ENCODE measurements around the gene TSPAN33. TPM values are rescaled to one million over a fixed set of nuclear protein-coding genes. Genes with fewer than 3 reads are reported as not detected.
A peak's percentile ranks its signal among the peaks of the same experiment; 100 is the strongest.

TSPAN33 gene
- total and polyA plus RNA-seq, 10 of the 15 experiments (the other 5 are each of a cell fraction or from before 2014, with no cell fraction given): 12.0 to 123 (median 86.3) TPM

DNA sequence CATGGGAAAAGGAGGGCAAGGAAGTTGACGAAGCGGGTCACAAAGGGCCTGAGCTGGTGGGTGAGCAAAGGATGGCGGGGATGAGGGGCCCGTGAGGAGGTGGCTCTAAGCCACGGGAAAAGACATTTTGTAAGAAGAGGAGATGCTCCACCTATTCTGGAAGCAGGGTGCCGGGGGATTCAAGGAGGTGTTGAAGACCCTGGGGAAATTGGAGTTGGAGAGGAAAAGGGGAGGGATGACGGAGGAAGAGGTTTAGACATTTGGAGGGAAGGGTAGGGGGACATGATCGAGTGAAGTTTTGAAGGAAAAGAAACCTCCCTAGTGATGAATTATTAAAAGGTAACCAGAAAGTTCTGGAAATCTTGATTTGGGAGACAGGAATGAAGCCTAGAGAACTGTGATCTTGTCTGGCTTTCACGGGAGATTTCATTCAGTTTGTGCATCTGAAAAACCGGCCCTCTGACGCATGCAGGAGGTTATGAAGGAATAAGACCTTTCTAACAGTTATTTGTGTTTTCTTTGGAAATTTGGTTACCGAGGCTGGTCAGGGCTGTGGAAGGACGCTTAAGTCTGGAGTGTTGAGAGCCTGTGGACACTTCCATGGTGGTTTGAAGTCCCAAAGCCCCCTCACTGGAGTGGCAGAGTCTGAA, 45.3 kb downstream of the TSPAN33 start:
- Histone ChIP-seq H3K27ac (ENCODE audit: control insufficient read depth, insufficient read depth) (no peak overlapping the region), H3K79me2 (ENCODE audit: control insufficient read depth, insufficient read depth, low read length) (no peaks in the 10 kb centered on the region; the same call in 1 of the 2 replicates), H2AFZ (ENCODE audit: control insufficient read depth, low read depth, low read length) (peak overlapping the region; percentile 75), H3K4me3 (peak overlapping the region; percentile 92), H3K9me3 (replicated peaks; ENCODE audit: control insufficient read depth, insufficient read depth, low read length) (no peaks in the 10 kb centered on the region), H4K20me1 (ENCODE audit: control insufficient read depth, insufficient read depth) (no peaks in the 10 kb centered on the region), H3K36me3 (ENCODE audit: control insufficient read depth in 2 of 2, insufficient read depth in 2 of 2, low read length in 1 of 2) (no peaks in the 10 kb centered on the region), H3K4me1 (ENCODE audit: control insufficient read depth, insufficient read depth, low read length) (peaks cover 8% of the 10 kb centered on the region), H3K4me2 (ENCODE audit: control insufficient read depth, insufficient read depth) (peak overlapping the region; percentile 99), H3K9ac (ENCODE audit: control insufficient read depth, insufficient read depth, low read length) (peak overlapping the region; percentile 73), H3K27me3 (replicated peaks in 1 of 2; ENCODE audit: control insufficient read depth in 2 of 2, insufficient read depth in 2 of 2, low read length in 1 of 2) (0 out of 4 replicates have a peak, but pooled peaks cover 0 to 1% of the 10 kb centered on the region in 2 experiments)
- no peak for DNase-seq (ENCODE audit: low read depth, low spot score)
- intact Hi-C loops (cut with micrococcal nuclease; ENCODE audit: unreplicated experiment): no loop called here
- ChIA-PET RAD21 (ENCODE audit: unreplicated experiment) (no interaction called here), CTCF (interaction anchor here (0.6 to 1.6 kb wide), 2 partner anchors 21 to 26 kb away, joined by 3 read pairs; no protein-coding TSS in a partner anchor), SMC1A (ENCODE audit: uncharacterized antibody, unreplicated experiment) (no interaction called here), POLR2A (no interaction called here)
- WGBS (ENCODE audit: insufficient coverage, insufficient replicate concordance, low lambda C conversion rate, missing lambda C conversion rate): 81% methylated on average over 13 of the region's 13 CpGs
- FAIRE-seq: no peak
- BruUV-seq (replicated peaks): no TSS peak
- no peak for ATAC-seq
- in situ Hi-C loops (cut with MboI): no loop called here
- TF ChIP-seq MTA3 (IDR thresholded peaks at IDR 0.05; ENCODE audit: borderline replicate concordance, low read length) (no peak), SP1 (IDR thresholded peaks at IDR 0.05; ENCODE audit: low read depth, low read length) (no peak), POLR2A (IDR thresholded peaks at IDR 0.05; ENCODE audit: low read depth, low read length) (no peak), RELA (IDR thresholded peaks at IDR 0.05; ENCODE audit: borderline replicate concordance, partially characterized antibody) (no peak), BHLHE40 (IDR thresholded peaks at IDR 0.05; ENCODE audit: borderline replicate concordance in 1 of 2, low read depth in 2 of 2, low read length in 1 of 2) (no peak), ZNF274 (IDR thresholded peaks at IDR 0.05; ENCODE audit: insufficient read depth, insufficient read length) (no peak), CREM (IDR thresholded peaks at IDR 0.05; ENCODE audit: low read depth) (no peak), ETV6 (conservative IDR thresholded peaks at IDR 0.05 in 1 of 2, IDR thresholded peaks at IDR 0.05 in 1 of 2; ENCODE audit: borderline replicate concordance in 1 of 2, low read depth in 1 of 2) (no peak)
- TF ChIP-seq, protein P1, sequence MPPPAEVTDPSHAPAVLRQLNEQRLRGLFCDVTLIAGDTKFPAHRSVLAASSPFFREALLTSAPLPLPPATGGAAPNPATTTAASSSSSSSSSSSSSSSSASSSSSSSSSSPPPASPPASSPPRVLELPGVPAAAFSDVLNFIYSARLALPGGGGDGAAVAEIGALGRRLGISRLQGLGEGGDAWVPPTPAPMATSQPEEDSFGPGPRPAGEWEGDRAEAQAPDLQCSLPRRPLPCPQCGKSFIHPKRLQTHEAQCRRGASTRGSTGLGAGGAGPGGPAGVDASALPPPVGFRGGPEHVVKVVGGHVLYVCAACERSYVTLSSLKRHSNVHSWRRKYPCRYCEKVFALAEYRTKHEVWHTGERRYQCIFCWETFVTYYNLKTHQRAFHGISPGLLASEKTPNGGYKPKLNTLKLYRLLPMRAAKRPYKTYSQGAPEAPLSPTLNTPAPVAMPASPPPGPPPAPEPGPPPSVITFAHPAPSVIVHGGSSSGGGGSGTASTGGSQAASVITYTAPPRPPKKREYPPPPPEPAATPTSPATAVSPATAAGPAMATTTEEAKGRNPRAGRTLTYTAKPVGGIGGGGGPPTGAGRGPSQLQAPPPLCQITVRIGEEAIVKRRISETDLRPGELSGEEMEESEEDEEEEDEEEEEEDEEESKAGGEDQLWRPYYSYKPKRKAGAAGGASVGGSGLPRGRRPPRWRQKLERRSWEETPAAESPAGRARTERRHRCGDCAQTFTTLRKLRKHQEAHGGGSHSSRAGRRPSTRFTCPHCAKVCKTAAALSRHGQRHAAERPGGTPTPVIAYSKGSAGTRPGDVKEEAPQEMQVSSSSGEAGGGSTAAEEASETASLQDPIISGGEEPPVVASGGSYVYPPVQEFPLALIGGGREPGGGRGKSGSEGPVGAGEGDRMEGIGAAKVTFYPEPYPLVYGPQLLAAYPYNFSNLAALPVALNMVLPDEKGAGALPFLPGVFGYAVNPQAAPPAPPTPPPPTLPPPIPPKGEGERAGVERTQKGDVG (CRISPR knock-in tag; IDR thresholded peaks at IDR 0.05): no peak
- TF ChIP-seq, protein P2, sequence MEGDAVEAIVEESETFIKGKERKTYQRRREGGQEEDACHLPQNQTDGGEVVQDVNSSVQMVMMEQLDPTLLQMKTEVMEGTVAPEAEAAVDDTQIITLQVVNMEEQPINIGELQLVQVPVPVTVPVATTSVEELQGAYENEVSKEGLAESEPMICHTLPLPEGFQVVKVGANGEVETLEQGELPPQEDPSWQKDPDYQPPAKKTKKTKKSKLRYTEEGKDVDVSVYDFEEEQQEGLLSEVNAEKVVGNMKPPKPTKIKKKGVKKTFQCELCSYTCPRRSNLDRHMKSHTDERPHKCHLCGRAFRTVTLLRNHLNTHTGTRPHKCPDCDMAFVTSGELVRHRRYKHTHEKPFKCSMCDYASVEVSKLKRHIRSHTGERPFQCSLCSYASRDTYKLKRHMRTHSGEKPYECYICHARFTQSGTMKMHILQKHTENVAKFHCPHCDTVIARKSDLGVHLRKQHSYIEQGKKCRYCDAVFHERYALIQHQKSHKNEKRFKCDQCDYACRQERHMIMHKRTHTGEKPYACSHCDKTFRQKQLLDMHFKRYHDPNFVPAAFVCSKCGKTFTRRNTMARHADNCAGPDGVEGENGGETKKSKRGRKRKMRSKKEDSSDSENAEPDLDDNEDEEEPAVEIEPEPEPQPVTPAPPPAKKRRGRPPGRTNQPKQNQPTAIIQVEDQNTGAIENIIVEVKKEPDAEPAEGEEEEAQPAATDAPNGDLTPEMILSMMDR (IDR thresholded peaks at IDR 0.05 in 2 of 3, conservative IDR thresholded peaks at IDR 0.05 in 1 of 3; ENCODE audit: control insufficient read depth in 2 of 3, extremely low read depth in 1 of 3, insufficient read depth in 1 of 3, low read depth in 3 of 3, low read length in 3 of 3): no peak
- TF ChIP-seq, protein P3, sequence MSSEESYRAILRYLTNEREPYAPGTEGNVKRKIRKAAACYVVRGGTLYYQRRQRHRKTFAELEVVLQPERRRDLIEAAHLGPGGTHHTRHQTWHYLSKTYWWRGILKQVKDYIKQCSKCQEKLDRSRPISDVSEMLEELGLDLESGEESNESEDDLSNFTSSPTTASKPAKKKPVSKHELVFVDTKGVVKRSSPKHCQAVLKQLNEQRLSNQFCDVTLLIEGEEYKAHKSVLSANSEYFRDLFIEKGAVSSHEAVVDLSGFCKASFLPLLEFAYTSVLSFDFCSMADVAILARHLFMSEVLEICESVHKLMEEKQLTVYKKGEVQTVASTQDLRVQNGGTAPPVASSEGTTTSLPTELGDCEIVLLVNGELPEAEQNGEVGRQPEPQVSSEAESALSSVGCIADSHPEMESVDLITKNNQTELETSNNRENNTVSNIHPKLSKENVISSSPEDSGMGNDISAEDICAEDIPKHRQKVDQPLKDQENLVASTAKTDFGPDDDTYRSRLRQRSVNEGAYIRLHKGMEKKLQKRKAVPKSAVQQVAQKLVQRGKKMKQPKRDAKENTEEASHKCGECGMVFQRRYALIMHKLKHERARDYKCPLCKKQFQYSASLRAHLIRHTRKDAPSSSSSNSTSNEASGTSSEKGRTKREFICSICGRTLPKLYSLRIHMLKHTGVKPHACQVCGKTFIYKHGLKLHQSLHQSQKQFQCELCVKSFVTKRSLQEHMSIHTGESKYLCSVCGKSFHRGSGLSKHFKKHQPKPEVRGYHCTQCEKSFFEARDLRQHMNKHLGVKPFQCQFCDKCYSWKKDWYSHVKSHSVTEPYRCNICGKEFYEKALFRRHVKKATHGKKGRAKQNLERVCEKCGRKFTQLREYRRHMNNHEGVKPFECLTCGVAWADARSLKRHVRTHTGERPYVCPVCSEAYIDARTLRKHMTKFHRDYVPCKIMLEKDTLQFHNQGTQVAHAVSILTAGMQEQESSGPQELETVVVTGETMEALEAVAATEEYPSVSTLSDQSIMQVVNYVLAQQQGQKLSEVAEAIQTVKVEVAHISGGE (CRISPR knock-in tag; IDR thresholded peaks at IDR 0.05): no peak
- TF ChIP-seq, protein P4, sequence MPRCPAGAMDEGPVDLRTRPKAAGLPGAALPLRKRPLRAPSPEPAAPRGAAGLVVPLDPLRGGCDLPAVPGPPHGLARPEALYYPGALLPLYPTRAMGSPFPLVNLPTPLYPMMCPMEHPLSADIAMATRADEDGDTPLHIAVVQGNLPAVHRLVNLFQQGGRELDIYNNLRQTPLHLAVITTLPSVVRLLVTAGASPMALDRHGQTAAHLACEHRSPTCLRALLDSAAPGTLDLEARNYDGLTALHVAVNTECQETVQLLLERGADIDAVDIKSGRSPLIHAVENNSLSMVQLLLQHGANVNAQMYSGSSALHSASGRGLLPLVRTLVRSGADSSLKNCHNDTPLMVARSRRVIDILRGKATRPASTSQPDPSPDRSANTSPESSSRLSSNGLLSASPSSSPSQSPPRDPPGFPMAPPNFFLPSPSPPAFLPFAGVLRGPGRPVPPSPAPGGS (IDR thresholded peaks at IDR 0.05; ENCODE audit: borderline replicate concordance, insufficient read depth, low read depth, low read length, poor library complexity, severe bottlenecking): no peak

All from GM12878 (cell line).